Measurements from ENCODE around the gene TBC1D12. TPM values are rescaled to one million over a fixed set of nuclear protein-coding genes. Genes with fewer than 3 reads are reported as not detected.
A peak's percentile ranks its signal among the peaks of the same experiment; 100 is the strongest.

TBC1D12 gene
- 1 to 10 TPM; 1.9 to 2.3 TPM for total RNA-seq

GRCh38 chr10:94402204-94402842 lies at the start of gene TBC1D12:
TBC1D12 (plus strand) TSS chr10:94402541; CDS start chr10:94402614, 73 bp downstream.
- H3K4me3 Mint-ChIP-seq = peak within 1 kb of the TSS; percentile 80 to 89
- H3K9me3 Mint-ChIP-seq = no peaks in the 10 kb centered on the region
- DNase-seq = peak; percentile 58 to 59
- no peaks in the 10 kb centered on the region for H3K4me1 Mint-ChIP-seq (ENCODE audit: low read depth)
- peaks cover 2 to 3% of the 10 kb centered on the region in 2 donors for H3K36me3 Mint-ChIP-seq (ENCODE audit: insufficient read depth in 2 of 2)
- H3K27ac Mint-ChIP-seq = no peak within 1 kb of the TSS
- ATAC-seq (replicated peaks in 1 of 2) = peak; percentile 76 to 82
- peaks cover 59% of the 10 kb centered on the region for H3K27me3 Mint-ChIP-seq (ENCODE audit: low read depth)

GRCh38 chr10:94353336-94353735 lies 49.0 kb upstream of the TBC1D12 start:
- ATAC-seq (replicated peaks in 1 of 2) (no peak), DNase-seq (no peak)
- no peak overlapping the region for H3K27ac Mint-ChIP-seq
- no peak overlapping the region for H3K4me3 Mint-ChIP-seq
- peaks cover 1 to 16% of the 10 kb centered on the region in 2 donors for H3K36me3 Mint-ChIP-seq (ENCODE audit: insufficient read depth in 2 of 2)
- H3K4me1 Mint-ChIP-seq (ENCODE audit: low read depth) = peaks cover 15% of the 10 kb centered on the region
- H3K9me3 Mint-ChIP-seq = no peaks in the 10 kb centered on the region
- H3K27me3 Mint-ChIP-seq (ENCODE audit: low read depth) = no peaks in the 10 kb centered on the region

DNA sequence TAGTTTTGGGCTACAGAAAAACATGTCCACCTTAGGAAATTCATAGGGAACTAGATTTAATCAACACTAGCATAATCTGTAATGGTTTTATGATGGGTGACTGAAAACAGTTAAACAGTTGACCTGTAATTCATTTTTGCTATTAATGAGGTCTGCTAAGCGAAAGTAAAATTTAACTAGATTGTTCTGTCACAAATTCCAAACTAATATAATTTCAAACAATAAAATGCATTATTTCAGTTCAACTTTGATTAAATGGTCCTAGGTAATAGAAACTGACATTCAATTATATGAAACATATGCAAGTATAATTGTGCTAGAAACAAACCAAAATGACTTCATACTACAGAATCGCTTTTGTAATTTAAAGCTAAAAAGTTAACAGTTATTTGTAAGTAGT lies 46.5 kb upstream of the TBC1D12 start:
- peaks cover 36% of the 10 kb centered on the region for H3K4me1 Mint-ChIP-seq (ENCODE audit: low read depth)
- no peak for ATAC-seq (replicated peaks in 1 of 2)
- DNase-seq = no peak

DNA sequence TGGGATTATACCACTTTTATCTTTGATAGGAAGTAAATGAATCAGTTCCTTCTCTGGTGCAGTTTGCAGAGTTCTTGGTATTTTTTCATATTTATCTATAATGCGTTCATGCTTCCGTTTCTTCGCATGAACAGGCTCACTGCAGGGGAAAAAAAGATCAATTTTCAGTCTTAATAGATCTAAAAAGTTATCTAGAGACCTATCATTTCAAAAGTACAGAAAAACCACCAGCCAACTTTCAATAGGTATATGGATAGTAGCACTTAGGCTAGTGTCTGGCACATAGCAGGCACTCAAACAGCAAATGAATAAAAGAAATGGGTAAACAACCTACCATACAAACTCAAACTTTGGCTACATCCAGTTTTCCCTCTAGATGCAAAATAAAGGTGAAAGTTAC lies 45.1 kb upstream of the TBC1D12 start:
- no peak for DNase-seq
- H3K4me3 Mint-ChIP-seq = no peak overlapping the region
- no peak overlapping the region for H3K27ac Mint-ChIP-seq
- no peak for ATAC-seq (replicated peaks in 1 of 2)
- H3K27me3 Mint-ChIP-seq (ENCODE audit: low read depth) = no peaks in the 10 kb centered on the region
- H3K9me3 Mint-ChIP-seq = no peaks in the 10 kb centered on the region
- H3K36me3 Mint-ChIP-seq (ENCODE audit: insufficient read depth in 2 of 2) = peaks cover 8 to 22% of the 10 kb centered on the region in 2 donors
- peaks cover 48% of the 10 kb centered on the region for H3K4me1 Mint-ChIP-seq (ENCODE audit: low read depth)

More for the DNA sequence above, 46.5 kb upstream of the TBC1D12 start:
- Mint-ChIP-seq H3K27me3 (ENCODE audit: low read depth) (no peaks in the 10 kb centered on the region), H3K36me3 (ENCODE audit: insufficient read depth in 2 of 2) (peaks cover 8 to 25% of the 10 kb centered on the region in 2 donors), H3K4me3 (no peak overlapping the region), H3K27ac (no peak overlapping the region), H3K9me3 (no peaks in the 10 kb centered on the region)

DNA sequence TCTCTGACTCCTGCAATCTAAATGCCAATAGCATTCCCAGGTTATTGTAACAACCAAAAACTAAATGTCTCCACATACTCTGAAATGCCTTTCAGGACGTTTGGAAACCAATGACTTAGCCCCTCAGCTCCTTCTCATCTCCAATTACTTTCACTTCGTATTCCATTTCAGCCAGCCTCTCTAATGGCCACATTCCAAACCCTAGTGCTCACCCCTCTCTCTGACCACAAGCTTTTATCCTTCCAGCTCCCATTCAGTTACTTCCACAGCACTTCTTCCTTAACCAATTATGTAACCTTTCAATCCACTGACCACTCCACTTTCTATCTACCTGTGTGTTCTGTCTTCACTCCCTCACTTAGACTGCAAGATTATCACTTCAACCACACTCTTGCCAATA lies 43.9 kb upstream of the TBC1D12 start:
- H3K36me3 Mint-ChIP-seq (ENCODE audit: insufficient read depth in 2 of 2) = peaks cover 11 to 24% of the 10 kb centered on the region in 2 donors
- H3K9me3 Mint-ChIP-seq = no peaks in the 10 kb centered on the region
- no peaks in the 10 kb centered on the region for H3K27me3 Mint-ChIP-seq (ENCODE audit: low read depth)
- DNase-seq (no peak), ATAC-seq (replicated peaks in 1 of 2) (no peak)
- H3K4me3 Mint-ChIP-seq = no peak overlapping the region
- no peak overlapping the region for H3K27ac Mint-ChIP-seq
- H3K4me1 Mint-ChIP-seq (ENCODE audit: low read depth) = peaks cover 52% of the 10 kb centered on the region

- H3K27me3 Mint-ChIP-seq (ENCODE audit: low read depth) = peaks cover 17% of the 10 kb centered on the region
- H3K4me1 Mint-ChIP-seq (ENCODE audit: low read depth) = peaks cover 52% of the 10 kb centered on the region
- peak overlapping the region; percentile 97 for H3K27ac Mint-ChIP-seq
- ATAC-seq (replicated peaks in 1 of 2) (no peak), DNase-seq (peak in 1 of 2 donors; percentile 7)
- peaks cover 11 to 27% of the 10 kb centered on the region in 2 donors for H3K36me3 Mint-ChIP-seq (ENCODE audit: insufficient read depth in 2 of 2)
- peak overlapping the region; percentile 94 to 99 for H3K4me3 Mint-ChIP-seq
- H3K9me3 Mint-ChIP-seq = no peaks in the 10 kb centered on the region
These were observed 41.1 kb upstream of the TBC1D12 start for GRCh38 chr10:94361171-94361794.

- peaks cover 17% of the 10 kb centered on the region for H3K27me3 Mint-ChIP-seq (ENCODE audit: low read depth)
- peaks cover 44% of the 10 kb centered on the region for H3K4me1 Mint-ChIP-seq (ENCODE audit: low read depth)
- DNase-seq (peak; percentile 96 to 98), ATAC-seq (replicated peaks in 1 of 2) (peak; percentile 99)
- H3K4me3 Mint-ChIP-seq = peak within 1 kb of the TSS; percentile 94 to 99
- H3K9me3 Mint-ChIP-seq = no peaks in the 10 kb centered on the region
- H3K27ac Mint-ChIP-seq = peak within 1 kb of the TSS; percentile 97
- peaks cover 11 to 23% of the 10 kb centered on the region in 2 donors for H3K36me3 Mint-ChIP-seq (ENCODE audit: insufficient read depth in 2 of 2)
These were observed 39.7 kb upstream of the TBC1D12 start, which contains the start of gene NOC3L for GRCh38 chr10:94362360-94363250. NOC3L (minus strand) TSS chr10:94362939; CDS start chr10:94362838, 101 bp downstream.

DNA sequence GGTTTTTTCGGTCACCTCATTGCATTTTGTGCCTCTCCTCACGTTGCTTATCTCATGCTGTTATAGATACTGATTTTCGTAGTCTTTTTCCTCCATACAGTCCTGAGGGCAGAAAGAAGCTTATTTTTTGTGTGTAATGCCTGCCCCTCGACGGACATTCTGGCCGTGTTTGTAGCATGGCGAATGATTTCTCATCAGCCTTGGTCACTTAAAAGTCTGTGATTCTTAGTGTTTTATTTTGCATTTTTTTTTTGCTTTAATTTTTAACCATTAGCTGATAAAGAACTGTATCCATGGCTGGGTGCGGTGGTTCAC lies 39.1 kb upstream of the TBC1D12 start:
- Mint-ChIP-seq H3K27ac (no peak overlapping the region), H3K27me3 (ENCODE audit: low read depth) (peaks cover 17% of the 10 kb centered on the region), H3K9me3 (no peaks in the 10 kb centered on the region), H3K4me3 (peak overlapping the region; percentile 94 to 99), H3K4me1 (ENCODE audit: low read depth) (peaks cover 38% of the 10 kb centered on the region), H3K36me3 (ENCODE audit: insufficient read depth in 2 of 2) (peaks cover 10 to 23% of the 10 kb centered on the region in 2 donors)
- DNase-seq (no peak), ATAC-seq (replicated peaks in 1 of 2) (peak; percentile 19 to 27)

DNA sequence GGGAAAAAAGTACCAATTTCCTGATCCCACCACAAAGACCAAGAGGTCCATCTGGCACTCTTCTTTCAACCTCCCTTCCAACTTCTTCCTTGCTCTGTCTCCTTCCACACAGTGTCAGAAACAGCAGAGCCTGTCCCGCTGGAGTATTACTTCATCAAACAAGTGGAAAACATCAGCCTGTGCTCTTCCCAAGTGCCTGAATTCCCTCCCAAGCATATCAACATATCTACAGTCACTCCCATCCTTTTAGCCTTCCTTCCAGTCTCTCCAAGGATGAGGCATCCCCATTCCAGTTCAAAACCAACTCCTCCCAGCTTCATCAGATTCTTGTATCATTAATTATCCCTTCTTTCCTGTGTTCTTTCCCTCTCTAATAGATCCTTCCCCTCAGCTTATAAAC lies 37.9 kb upstream of the TBC1D12 start:
- Mint-ChIP-seq H3K27me3 (ENCODE audit: low read depth) (peaks cover 28% of the 10 kb centered on the region), H3K4me3 (peak overlapping the region in 1 of 2 donors; percentile 40), H3K4me1 (ENCODE audit: low read depth) (peaks cover 26% of the 10 kb centered on the region), H3K27ac (no peak overlapping the region), H3K9me3 (no peaks in the 10 kb centered on the region), H3K36me3 (ENCODE audit: insufficient read depth in 2 of 2) (peaks cover 6 to 13% of the 10 kb centered on the region in 2 donors)
- ATAC-seq (replicated peaks in 1 of 2) = no peak
- no peak for DNase-seq

DNA sequence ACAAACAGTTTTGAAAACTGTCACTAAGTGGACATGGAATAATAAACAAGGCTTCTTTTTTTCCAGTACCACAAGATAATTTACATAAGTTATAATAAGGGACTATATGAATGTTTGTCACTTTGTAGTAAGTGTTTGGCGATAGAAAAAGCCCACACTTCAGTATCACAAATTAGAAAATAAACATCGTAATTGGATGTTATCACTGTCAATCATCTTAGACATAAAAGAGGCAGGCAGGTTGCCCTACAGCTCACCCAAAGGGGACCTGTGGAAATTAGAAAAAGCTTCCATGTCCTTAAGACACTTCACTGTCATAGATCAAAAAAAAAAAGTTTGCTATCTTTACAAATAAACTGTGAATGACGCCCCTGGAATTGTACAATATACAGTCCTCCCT lies 36.0 kb upstream of the TBC1D12 start:
- Mint-ChIP-seq H3K4me1 (ENCODE audit: low read depth) (peaks cover 12% of the 10 kb centered on the region), H3K27ac (no peak overlapping the region), H3K9me3 (no peaks in the 10 kb centered on the region), H3K4me3 (no peak overlapping the region), H3K27me3 (ENCODE audit: low read depth) (peaks cover 31% of the 10 kb centered on the region), H3K36me3 (ENCODE audit: insufficient read depth in 2 of 2) (peaks cover 3 to 5% of the 10 kb centered on the region in 2 donors)
- DNase-seq (no peak), ATAC-seq (replicated peaks in 1 of 2) (no peak)

DNA sequence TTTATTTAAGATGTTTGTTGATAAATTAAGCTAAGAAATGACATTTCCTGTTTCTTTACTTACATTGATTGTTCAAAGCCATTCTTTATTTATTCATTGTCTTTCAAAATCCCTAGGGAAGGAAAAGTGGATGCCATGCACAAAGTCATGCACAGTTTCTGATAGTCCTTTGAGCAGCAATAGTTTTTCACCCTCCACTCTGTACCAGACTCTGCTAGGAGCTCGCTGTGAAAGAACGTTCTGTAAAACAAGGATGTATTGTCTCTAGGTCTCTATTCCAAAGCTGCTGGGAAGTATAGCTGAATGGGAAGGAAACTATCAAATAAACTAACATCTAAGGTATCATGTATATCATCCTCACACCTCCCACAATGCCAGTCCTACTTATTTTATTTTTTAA lies 31.8 kb upstream of the TBC1D12 start:
- H3K4me1 Mint-ChIP-seq (ENCODE audit: low read depth) = no peaks in the 10 kb centered on the region
- H3K27me3 Mint-ChIP-seq (ENCODE audit: low read depth) = peaks cover 52% of the 10 kb centered on the region
- DNase-seq = no peak
- H3K4me3 Mint-ChIP-seq = no peak overlapping the region
- no peaks in the 10 kb centered on the region for H3K9me3 Mint-ChIP-seq
- no peak overlapping the region for H3K27ac Mint-ChIP-seq
- H3K36me3 Mint-ChIP-seq (ENCODE audit: insufficient read depth in 2 of 2) = no peaks in the 10 kb centered on the region
- ATAC-seq (replicated peaks in 1 of 2) = no peak

GRCh38 chr10:94375374-94375773 lies 27.0 kb upstream of the TBC1D12 start:
- Mint-ChIP-seq H3K4me3 (no peak overlapping the region), H3K4me1 (ENCODE audit: low read depth) (no peaks in the 10 kb centered on the region), H3K9me3 (no peaks in the 10 kb centered on the region), H3K36me3 (ENCODE audit: insufficient read depth in 2 of 2) (no peaks in the 10 kb centered on the region), H3K27ac (no peak overlapping the region), H3K27me3 (ENCODE audit: low read depth) (peaks cover 61% of the 10 kb centered on the region)
- DNase-seq (no peak), ATAC-seq (replicated peaks in 1 of 2) (no peak)

DNA sequence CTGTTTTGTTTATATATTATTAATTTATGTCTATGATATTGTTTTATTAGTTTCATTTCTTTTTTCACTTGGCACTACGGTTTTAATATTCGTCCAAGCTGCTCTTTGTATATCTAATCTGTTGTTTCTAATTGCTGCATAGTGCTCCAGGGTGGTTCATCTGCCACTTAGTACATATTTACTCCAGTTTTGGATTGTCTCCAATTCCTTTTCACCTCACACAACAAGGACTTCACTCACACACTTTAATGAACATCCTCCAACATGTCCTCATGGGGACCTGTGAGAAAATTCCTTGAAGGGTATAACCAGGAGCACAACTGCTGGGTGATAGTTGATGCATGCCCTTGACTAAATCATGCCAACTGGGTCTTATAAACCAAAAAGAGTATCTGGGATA lies 25.5 kb upstream of the TBC1D12 start:
- Mint-ChIP-seq H3K27me3 (ENCODE audit: low read depth) (peaks cover 60% of the 10 kb centered on the region), H3K9me3 (no peaks in the 10 kb centered on the region), H3K4me1 (ENCODE audit: low read depth) (no peaks in the 10 kb centered on the region), H3K27ac (no peak overlapping the region), H3K4me3 (no peak overlapping the region), H3K36me3 (ENCODE audit: insufficient read depth in 2 of 2) (no peaks in the 10 kb centered on the region)
- ATAC-seq (replicated peaks in 1 of 2) = no peak
- DNase-seq = no peak
